ENCODE results near the gene SMIM14.

DNA sequence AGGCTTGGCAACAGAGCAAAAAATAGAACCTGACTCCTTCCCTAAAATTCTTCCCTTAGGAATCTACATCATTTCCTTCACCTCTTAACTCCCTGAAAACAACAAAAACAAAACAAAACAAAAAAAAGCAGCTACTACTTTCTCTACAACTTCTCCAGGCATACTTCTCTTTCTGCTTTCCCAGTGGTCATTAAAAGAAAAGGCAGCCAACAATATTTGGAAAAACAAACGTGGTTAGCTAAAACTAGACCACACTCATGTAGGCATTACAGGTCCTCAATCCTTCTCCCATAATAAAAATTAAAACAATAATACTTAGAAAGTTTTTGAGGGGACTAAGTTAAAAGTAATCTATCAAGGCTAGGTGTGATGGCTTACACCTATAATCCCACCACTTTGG, 29.0 kb upstream of the SMIM14 start:
- TF ChIP-seq, protein P1, sequence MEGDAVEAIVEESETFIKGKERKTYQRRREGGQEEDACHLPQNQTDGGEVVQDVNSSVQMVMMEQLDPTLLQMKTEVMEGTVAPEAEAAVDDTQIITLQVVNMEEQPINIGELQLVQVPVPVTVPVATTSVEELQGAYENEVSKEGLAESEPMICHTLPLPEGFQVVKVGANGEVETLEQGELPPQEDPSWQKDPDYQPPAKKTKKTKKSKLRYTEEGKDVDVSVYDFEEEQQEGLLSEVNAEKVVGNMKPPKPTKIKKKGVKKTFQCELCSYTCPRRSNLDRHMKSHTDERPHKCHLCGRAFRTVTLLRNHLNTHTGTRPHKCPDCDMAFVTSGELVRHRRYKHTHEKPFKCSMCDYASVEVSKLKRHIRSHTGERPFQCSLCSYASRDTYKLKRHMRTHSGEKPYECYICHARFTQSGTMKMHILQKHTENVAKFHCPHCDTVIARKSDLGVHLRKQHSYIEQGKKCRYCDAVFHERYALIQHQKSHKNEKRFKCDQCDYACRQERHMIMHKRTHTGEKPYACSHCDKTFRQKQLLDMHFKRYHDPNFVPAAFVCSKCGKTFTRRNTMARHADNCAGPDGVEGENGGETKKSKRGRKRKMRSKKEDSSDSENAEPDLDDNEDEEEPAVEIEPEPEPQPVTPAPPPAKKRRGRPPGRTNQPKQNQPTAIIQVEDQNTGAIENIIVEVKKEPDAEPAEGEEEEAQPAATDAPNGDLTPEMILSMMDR (IDR thresholded peaks at IDR 0.05): no peak
- no peak for TF ChIP-seq POLR2AphosphoS5 (IDR thresholded peaks at IDR 0.05; ENCODE audit: insufficient read depth in 1 of 2, low read depth in 1 of 2)
- no peak for TF ChIP-seq POLR2A (IDR thresholded peaks at IDR 0.05)
